ENCODE results near the gene CHRDL2. TPM values are rescaled to one million over a fixed set of nuclear protein-coding genes. Genes with fewer than 3 reads are reported as not detected.

CHRDL2 gene
- total and polyA plus RNA-seq, 2 of the 13 experiments (the other 11 are each of a cell fraction or from before 2014, with no cell fraction given) = 0.04 TPM; not detected in 1

DNA sequence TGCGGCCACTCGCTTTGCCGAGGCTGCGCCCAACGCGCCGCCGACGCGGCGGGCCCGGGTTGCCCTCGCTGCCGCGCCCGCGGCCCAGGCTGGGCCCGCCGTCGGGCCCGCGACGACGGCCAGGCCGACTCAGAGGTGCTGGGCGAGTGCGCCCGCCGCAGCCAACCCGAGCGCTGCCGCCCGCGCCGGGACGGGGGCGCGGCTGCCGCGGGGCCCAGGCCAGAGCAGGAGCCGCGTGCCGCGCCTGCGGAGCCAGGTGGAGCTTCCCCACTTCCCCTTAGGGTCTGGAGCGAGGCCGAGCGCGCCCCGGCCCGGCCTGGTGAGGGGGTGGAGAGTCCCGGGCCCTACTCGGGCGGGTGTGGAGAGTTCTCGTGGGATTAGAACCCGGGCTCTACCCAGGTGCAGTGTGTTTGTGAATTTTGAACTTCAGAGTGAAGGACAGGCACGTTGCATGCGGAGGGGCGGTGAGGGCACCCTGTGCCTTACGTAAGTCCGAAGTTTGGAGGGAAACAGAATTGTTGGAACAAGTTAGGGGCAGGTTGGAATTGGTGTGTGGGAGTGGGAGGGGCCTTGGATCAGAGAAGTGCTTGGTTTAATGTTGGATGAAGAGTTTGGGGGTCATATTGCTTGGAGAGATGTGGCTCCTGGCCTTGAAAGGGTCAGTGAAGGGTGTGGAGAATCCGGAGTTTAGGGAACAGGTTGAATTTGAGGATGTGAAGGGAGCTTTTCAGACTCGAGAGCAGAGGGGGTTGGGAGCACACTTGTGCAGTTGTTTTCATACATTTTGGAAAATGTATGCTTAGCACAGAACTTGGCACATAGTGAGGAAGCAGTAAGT lies 18.1 kb upstream of the CHRDL2 start (continued):
- TF ChIP-seq, protein P1, sequence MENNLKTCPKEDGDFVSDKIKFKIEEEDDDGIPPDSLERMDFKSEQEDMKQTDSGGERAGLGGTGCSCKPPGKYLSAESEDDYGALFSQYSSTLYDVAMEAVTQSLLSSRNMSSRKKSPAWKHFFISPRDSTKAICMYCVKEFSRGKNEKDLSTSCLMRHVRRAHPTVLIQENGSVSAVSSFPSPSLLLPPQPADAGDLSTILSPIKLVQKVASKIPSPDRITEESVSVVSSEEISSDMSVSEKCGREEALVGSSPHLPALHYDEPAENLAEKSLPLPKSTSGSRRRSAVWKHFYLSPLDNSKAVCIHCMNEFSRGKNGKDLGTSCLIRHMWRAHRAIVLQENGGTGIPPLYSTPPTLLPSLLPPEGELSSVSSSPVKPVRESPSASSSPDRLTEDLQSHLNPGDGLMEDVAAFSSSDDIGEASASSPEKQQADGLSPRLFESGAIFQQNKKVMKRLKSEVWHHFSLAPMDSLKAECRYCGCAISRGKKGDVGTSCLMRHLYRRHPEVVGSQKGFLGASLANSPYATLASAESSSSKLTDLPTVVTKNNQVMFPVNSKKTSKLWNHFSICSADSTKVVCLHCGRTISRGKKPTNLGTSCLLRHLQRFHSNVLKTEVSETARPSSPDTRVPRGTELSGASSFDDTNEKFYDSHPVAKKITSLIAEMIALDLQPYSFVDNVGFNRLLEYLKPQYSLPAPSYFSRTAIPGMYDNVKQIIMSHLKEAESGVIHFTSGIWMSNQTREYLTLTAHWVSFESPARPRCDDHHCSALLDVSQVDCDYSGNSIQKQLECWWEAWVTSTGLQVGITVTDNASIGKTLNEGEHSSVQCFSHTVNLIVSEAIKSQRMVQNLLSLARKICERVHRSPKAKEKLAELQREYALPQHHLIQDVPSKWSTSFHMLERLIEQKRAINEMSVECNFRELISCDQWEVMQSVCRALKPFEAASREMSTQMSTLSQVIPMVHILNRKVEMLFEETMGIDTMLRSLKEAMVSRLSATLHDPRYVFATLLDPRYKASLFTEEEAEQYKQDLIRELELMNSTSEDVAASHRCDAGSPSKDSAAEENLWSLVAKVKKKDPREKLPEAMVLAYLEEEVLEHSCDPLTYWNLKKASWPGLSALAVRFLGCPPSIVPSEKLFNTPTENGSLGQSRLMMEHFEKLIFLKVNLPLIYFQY (CRISPR knock-in tag; IDR thresholded peaks at IDR 0.05; ENCODE audit: borderline replicate concordance) = peak; percentile 41
- peak; percentile 73 for TF ChIP-seq ZNF589 (CRISPR knock-in tag; conservative IDR thresholded peaks at IDR 0.05)
- no peak for TF ChIP-seq ZNF335 (CRISPR knock-in tag; IDR thresholded peaks at IDR 0.05)
- TF ChIP-seq, protein P2, sequence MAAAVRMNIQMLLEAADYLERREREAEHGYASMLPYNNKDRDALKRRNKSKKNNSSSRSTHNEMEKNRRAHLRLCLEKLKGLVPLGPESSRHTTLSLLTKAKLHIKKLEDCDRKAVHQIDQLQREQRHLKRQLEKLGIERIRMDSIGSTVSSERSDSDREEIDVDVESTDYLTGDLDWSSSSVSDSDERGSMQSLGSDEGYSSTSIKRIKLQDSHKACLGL (CRISPR knock-in tag; IDR thresholded peaks at IDR 0.05) = peak; percentile 58; the same call in 1 of the 2 replicates
- TF ChIP-seq ZNF724P (CRISPR knock-in tag; IDR thresholded peaks at IDR 0.05; ENCODE audit: borderline replicate concordance) = 0 out of 2 replicates have a peak, but pooled peaks have one; percentile 4
- peak; percentile 39; the same call in 1 of the 2 replicates for TF ChIP-seq ZNF709 (CRISPR knock-in tag; IDR thresholded peaks at IDR 0.05)
- 0 out of 2 replicates have a peak, but pooled peaks have one; percentile 48 for TF ChIP-seq ZNF451 (CRISPR knock-in tag; IDR thresholded peaks at IDR 0.05)
- TF ChIP-seq KAT8 (CRISPR knock-in tag; IDR thresholded peaks at IDR 0.05) = peak; percentile 31; the same call in 1 of the 2 replicates
- TF ChIP-seq ZNF235 (CRISPR knock-in tag; IDR thresholded peaks at IDR 0.05; ENCODE audit: borderline replicate concordance) = peak; percentile 84
- 0 out of 2 replicates have a peak, but pooled peaks have one; percentile 46 for TF ChIP-seq SSRP1 (CRISPR knock-in tag; IDR thresholded peaks at IDR 0.05)
- peak; percentile 67; the same call in 1 of the 2 replicates for TF ChIP-seq ZNF670 (CRISPR knock-in tag; IDR thresholded peaks at IDR 0.05; ENCODE audit: borderline replicate concordance)
- no peak for TF ChIP-seq ZNF264 (CRISPR knock-in tag; IDR thresholded peaks at IDR 0.05)
- TF ChIP-seq, protein P3, sequence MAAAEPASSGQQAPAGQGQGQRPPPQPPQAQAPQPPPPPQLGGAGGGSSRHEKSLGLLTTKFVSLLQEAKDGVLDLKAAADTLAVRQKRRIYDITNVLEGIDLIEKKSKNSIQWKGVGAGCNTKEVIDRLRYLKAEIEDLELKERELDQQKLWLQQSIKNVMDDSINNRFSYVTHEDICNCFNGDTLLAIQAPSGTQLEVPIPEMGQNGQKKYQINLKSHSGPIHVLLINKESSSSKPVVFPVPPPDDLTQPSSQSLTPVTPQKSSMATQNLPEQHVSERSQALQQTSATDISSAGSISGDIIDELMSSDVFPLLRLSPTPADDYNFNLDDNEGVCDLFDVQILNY (CRISPR knock-in tag; conservative IDR thresholded peaks at IDR 0.05) = no peak
- 0 out of 2 replicates have a peak, but pooled peaks have one; percentile 21 for TF ChIP-seq THAP11 (CRISPR knock-in tag; IDR thresholded peaks at IDR 0.05)
- TF ChIP-seq POLR2AphosphoS5 (IDR thresholded peaks at IDR 0.05; ENCODE audit: low read depth, low read length) = peak; percentile 65
- 0 out of 2 replicates have a peak, but pooled peaks have one; percentile 49 for TF ChIP-seq ZNF160 (CRISPR knock-in tag; IDR thresholded peaks at IDR 0.05)
- no peak for TF ChIP-seq HNRNPL (IDR thresholded peaks at IDR 0.05; ENCODE audit: low read depth, low read length)
